ENCODE measurements around the gene SLC6A19. TPM values are rescaled to one million over a fixed set of nuclear protein-coding genes. Genes with fewer than 3 reads are reported as not detected.

The SLC6A19 gene
- total and polyA plus RNA-seq, 9 of the 15 experiments (the other 6 are each of a cell fraction or from before 2014, with no cell fraction given) = 0.03 to 1.6 (median 0.59) TPM

DNA sequence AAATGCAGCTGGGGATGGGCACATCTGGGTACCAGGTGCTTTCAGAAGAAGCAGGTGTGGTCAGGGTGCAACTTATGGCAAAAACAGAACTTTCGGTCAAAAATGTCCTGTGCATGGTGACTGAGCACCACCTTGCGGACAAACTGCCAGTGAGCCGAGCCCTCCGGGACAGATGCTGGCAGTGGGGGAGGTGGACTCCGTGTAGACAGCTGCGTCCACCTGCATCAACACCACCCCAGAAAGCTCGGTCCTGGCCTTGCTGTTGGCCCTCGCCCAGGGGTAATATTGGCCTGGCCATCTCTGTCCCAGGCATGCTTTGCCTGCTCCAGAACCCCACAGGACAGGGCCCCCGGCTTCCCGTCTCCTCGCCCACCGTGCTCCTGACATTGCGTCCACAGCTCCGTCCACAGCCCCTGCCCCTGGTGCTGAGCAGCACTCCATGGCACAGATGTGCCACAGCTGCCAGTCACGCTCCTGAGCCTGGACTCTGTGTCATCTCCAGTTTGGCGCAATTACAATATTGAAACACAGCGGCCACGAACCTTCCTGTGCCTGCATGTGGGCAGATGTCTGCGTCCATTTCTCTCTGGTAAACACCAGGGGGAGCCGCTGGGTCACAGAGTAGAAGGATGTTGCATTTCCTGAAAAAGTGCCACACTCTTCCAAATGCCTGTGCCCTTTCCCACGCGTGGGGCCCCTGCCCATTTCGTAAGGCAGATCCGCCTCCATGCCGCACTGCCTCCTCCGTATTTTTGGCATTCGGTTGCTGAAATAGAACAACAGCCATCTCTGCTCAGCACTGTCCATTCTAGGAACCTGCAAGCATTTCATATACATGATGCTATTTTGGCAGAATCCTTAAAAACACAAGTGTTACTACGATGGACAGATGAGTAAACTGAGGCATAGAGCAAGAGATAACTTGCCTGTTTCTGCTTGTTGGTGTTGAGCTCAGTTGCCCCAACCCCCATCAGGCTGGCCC lies 33.4 kb upstream of the SLC6A19 start (continued):
- TF ChIP-seq, protein P1, sequence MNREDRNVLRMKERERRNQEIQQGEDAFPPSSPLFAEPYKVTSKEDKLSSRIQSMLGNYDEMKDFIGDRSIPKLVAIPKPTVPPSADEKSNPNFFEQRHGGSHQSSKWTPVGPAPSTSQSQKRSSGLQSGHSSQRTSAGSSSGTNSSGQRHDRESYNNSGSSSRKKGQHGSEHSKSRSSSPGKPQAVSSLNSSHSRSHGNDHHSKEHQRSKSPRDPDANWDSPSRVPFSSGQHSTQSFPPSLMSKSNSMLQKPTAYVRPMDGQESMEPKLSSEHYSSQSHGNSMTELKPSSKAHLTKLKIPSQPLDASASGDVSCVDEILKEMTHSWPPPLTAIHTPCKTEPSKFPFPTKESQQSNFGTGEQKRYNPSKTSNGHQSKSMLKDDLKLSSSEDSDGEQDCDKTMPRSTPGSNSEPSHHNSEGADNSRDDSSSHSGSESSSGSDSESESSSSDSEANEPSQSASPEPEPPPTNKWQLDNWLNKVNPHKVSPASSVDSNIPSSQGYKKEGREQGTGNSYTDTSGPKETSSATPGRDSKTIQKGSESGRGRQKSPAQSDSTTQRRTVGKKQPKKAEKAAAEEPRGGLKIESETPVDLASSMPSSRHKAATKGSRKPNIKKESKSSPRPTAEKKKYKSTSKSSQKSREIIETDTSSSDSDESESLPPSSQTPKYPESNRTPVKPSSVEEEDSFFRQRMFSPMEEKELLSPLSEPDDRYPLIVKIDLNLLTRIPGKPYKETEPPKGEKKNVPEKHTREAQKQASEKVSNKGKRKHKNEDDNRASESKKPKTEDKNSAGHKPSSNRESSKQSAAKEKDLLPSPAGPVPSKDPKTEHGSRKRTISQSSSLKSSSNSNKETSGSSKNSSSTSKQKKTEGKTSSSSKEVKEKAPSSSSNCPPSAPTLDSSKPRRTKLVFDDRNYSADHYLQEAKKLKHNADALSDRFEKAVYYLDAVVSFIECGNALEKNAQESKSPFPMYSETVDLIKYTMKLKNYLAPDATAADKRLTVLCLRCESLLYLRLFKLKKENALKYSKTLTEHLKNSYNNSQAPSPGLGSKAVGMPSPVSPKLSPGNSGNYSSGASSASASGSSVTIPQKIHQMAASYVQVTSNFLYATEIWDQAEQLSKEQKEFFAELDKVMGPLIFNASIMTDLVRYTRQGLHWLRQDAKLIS (CRISPR knock-in tag; IDR thresholded peaks at IDR 0.05) = no peak
- TF ChIP-seq, protein P2, sequence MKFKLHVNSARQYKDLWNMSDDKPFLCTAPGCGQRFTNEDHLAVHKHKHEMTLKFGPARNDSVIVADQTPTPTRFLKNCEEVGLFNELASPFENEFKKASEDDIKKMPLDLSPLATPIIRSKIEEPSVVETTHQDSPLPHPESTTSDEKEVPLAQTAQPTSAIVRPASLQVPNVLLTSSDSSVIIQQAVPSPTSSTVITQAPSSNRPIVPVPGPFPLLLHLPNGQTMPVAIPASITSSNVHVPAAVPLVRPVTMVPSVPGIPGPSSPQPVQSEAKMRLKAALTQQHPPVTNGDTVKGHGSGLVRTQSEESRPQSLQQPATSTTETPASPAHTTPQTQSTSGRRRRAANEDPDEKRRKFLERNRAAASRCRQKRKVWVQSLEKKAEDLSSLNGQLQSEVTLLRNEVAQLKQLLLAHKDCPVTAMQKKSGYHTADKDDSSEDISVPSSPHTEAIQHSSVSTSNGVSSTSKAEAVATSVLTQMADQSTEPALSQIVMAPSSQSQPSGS (CRISPR knock-in tag; IDR thresholded peaks at IDR 0.05) = no peak
- TF ChIP-seq HDAC3 (IDR thresholded peaks at IDR 0.05; ENCODE audit: borderline replicate concordance, partially characterized antibody) (no peak), SMAD3 (CRISPR knock-in tag; conservative IDR thresholded peaks at IDR 0.05) (no peak), GTF2E2 (tag; IDR thresholded peaks at IDR 0.05) (no peak), C11orf30 (IDR thresholded peaks at IDR 0.05; ENCODE audit: low read depth) (no peak)
- TF ChIP-seq, protein P3, sequence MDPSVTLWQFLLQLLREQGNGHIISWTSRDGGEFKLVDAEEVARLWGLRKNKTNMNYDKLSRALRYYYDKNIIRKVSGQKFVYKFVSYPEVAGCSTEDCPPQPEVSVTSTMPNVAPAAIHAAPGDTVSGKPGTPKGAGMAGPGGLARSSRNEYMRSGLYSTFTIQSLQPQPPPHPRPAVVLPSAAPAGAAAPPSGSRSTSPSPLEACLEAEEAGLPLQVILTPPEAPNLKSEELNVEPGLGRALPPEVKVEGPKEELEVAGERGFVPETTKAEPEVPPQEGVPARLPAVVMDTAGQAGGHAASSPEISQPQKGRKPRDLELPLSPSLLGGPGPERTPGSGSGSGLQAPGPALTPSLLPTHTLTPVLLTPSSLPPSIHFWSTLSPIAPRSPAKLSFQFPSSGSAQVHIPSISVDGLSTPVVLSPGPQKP (CRISPR knock-in tag; IDR thresholded peaks at IDR 0.05) = no peak
- TF ChIP-seq, protein P4, sequence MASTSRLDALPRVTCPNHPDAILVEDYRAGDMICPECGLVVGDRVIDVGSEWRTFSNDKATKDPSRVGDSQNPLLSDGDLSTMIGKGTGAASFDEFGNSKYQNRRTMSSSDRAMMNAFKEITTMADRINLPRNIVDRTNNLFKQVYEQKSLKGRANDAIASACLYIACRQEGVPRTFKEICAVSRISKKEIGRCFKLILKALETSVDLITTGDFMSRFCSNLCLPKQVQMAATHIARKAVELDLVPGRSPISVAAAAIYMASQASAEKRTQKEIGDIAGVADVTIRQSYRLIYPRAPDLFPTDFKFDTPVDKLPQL (IDR thresholded peaks at IDR 0.05; ENCODE audit: extremely low read depth, insufficient read length) = no peak
- TF ChIP-seq, protein P5, sequence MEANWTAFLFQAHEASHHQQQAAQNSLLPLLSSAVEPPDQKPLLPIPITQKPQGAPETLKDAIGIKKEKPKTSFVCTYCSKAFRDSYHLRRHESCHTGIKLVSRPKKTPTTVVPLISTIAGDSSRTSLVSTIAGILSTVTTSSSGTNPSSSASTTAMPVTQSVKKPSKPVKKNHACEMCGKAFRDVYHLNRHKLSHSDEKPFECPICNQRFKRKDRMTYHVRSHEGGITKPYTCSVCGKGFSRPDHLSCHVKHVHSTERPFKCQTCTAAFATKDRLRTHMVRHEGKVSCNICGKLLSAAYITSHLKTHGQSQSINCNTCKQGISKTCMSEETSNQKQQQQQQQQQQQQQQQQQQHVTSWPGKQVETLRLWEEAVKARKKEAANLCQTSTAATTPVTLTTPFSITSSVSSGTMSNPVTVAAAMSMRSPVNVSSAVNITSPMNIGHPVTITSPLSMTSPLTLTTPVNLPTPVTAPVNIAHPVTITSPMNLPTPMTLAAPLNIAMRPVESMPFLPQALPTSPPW (CRISPR knock-in tag; IDR thresholded peaks at IDR 0.05) = no peak
- TF ChIP-seq, protein P6, sequence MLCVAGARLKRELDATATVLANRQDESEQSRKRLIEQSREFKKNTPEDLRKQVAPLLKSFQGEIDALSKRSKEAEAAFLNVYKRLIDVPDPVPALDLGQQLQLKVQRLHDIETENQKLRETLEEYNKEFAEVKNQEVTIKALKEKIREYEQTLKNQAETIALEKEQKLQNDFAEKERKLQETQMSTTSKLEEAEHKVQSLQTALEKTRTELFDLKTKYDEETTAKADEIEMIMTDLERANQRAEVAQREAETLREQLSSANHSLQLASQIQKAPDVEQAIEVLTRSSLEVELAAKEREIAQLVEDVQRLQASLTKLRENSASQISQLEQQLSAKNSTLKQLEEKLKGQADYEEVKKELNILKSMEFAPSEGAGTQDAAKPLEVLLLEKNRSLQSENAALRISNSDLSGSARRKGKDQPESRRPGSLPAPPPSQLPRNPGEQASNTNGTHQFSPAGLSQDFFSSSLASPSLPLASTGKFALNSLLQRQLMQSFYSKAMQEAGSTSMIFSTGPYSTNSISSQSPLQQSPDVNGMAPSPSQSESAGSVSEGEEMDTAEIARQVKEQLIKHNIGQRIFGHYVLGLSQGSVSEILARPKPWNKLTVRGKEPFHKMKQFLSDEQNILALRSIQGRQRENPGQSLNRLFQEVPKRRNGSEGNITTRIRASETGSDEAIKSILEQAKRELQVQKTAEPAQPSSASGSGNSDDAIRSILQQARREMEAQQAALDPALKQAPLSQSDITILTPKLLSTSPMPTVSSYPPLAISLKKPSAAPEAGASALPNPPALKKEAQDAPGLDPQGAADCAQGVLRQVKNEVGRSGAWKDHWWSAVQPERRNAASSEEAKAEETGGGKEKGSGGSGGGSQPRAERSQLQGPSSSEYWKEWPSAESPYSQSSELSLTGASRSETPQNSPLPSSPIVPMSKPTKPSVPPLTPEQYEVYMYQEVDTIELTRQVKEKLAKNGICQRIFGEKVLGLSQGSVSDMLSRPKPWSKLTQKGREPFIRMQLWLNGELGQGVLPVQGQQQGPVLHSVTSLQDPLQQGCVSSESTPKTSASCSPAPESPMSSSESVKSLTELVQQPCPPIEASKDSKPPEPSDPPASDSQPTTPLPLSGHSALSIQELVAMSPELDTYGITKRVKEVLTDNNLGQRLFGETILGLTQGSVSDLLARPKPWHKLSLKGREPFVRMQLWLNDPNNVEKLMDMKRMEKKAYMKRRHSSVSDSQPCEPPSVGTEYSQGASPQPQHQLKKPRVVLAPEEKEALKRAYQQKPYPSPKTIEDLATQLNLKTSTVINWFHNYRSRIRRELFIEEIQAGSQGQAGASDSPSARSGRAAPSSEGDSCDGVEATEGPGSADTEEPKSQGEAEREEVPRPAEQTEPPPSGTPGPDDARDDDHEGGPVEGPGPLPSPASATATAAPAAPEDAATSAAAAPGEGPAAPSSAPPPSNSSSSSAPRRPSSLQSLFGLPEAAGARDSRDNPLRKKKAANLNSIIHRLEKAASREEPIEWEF (CRISPR knock-in tag; IDR thresholded peaks at IDR 0.05) = no peak

Measured in K562 (cell line).